Adrenal gland (tissue), 5 donors: Measurements from ENCODE around the gene OBSL1.

Experiments
- POLR2A ChIP-seq, 2 donors: fragments of 450-650 bp; IDR thresholded peaks; one replicate each; pipeline ENCODE4 v1.6.1; 2017; ENCODE audit warnings: antibody characterized with exemption in 2 of 2, mild to moderate bottlenecking in 2 of 2, moderate library complexity in 1 of 2
- TF ChIP-seq, protein P1 (sequence below), 6 experiments: fragments of 450-650 bp in 4 of 6; fragments of 200-600 bp in 2 of 6; sonication (generic) in 1 of 6; IDR thresholded peaks; 1 replicate in 5 of 6; 2 replicates in 1 of 6; pipeline versions ENCODE4 v1.5.1 to v1.8.0; 2016 to 2021; ENCODE audit warnings: antibody characterized with exemption in 6 of 6, mild to moderate bottlenecking in 2 of 6, moderate library complexity in 1 of 6
- donor health status: DM: no; HTN: no; CAD: no.

DNA sequence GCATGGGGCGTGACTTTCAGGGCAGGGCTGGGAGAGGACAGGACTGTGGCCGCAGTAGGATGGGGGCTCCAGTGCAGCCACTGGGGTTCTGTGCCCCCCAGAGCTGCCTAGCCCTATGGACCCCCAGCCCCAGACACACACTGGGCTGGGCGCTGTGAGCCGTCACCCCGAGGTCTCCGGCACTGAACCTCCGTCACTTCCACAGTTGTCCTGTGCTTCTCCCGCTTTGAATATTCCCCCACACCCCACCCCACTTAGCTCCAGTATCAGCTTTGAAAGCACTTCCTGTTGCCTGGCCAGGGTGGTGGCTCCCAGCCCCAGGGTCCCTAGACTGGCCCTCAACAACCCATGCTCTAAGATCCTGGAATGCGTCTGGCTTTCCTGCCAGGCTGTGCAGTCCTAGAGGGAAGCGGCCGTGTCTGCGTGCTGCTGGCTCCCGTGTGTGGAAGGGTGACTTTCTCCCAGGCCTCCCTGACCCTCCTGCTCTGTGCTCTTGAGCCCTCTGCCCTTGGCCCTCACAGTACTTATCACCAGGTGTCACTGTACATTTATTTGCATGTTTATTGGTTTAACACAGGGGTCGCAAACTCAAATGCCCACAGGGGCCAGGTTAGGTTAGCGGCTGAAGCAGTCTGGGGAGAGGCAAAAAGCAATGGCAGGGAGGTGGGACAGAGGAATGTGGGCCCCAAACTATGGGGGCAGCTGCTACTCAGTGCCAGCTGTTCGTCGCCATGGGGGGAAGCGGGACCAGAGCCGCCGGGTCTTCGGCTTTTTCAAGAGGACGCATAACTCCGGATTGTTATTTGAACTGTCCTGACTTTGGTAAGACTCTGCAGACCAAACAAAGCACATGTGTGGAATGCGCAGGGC is 9.9 kb downstream of the OBSL1 start:
- TF ChIP-seq, protein P1, sequence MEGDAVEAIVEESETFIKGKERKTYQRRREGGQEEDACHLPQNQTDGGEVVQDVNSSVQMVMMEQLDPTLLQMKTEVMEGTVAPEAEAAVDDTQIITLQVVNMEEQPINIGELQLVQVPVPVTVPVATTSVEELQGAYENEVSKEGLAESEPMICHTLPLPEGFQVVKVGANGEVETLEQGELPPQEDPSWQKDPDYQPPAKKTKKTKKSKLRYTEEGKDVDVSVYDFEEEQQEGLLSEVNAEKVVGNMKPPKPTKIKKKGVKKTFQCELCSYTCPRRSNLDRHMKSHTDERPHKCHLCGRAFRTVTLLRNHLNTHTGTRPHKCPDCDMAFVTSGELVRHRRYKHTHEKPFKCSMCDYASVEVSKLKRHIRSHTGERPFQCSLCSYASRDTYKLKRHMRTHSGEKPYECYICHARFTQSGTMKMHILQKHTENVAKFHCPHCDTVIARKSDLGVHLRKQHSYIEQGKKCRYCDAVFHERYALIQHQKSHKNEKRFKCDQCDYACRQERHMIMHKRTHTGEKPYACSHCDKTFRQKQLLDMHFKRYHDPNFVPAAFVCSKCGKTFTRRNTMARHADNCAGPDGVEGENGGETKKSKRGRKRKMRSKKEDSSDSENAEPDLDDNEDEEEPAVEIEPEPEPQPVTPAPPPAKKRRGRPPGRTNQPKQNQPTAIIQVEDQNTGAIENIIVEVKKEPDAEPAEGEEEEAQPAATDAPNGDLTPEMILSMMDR (IDR thresholded peaks at IDR 0.05) = no peak
- TF ChIP-seq POLR2A (IDR thresholded peaks at IDR 0.05) = no peak
